ENCODE results near the gene BAZ2B. TPM values are rescaled to one million over a fixed set of nuclear protein-coding genes. Genes with fewer than 3 reads are reported as not detected.

Gene BAZ2B
- total RNA-seq, 1 experiment from 2014 or later, result 19.9 TPM

DNA sequence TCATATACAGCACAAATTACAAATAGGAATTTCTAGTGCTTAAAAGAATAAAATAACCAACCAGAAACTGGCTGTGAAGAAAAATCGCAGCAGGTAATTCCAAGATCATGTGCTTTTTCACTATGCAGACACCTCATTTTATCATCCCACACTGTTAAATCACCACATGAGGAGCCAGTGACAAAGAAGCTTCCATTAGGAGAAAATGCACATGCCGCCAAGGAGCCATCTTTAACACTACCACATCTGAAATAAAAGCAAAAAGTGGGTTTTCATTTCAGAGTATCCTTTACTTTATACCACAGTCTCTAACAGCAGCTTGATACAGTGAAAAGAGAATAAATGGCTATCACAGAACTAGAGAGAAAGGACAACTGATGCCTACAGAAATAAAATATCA lies 336.6 kb downstream of the BAZ2B start:
- no peak for ATAC-seq
- H3K27me3 ChIP-seq (ENCODE audit: insufficient read depth, low read length), result no peaks in the 10 kb centered on the region
- H4K20me1 ChIP-seq (ENCODE audit: insufficient read depth), result no peaks in the 10 kb centered on the region
- H3K9ac ChIP-seq (ENCODE audit: low read length), result no peak overlapping the region
- H3K9me3 ChIP-seq (ENCODE audit: control insufficient read depth in 1 of 2, insufficient read depth in 1 of 2, low read depth in 1 of 2, low read length in 2 of 2), result no peaks in the 10 kb centered on the region
- no peak overlapping the region for H3K4me2 ChIP-seq (ENCODE audit: low read length)
- no peak for DNase-seq (ENCODE audit: low read depth, low spot score)
- intact Hi-C loops (cut with micrococcal nuclease), result no loop called here
- H3K36me3 ChIP-seq (ENCODE audit: control insufficient read depth in 1 of 2, insufficient read depth in 2 of 2, low read length in 2 of 2), result no peaks in the 10 kb centered on the region
- CTCF ChIA-PET, result no interaction called here
- no peak overlapping the region for H3K4me3 ChIP-seq (replicated peaks in 1 of 2; ENCODE audit: low read depth in 1 of 2, low read length in 2 of 2)
- H3K4me1 ChIP-seq (ENCODE audit: control insufficient read depth in 1 of 2, insufficient read depth in 2 of 2, low read length in 2 of 2), result no peaks in the 10 kb centered on the region
- POLR2A ChIA-PET, result no interaction called here
- H2AFZ ChIP-seq (ENCODE audit: low read depth, low read length, poor library complexity, severe bottlenecking), result no peak overlapping the region
- peaks cover 12% of the 10 kb centered on the region for H3K79me2 ChIP-seq (ENCODE audit: insufficient read depth, low read length)
- H3K27ac ChIP-seq (ENCODE audit: low read depth, low read length), result no peak overlapping the region
- TF ChIP-seq CBX3 (IDR thresholded peaks at IDR 0.05; ENCODE audit: low read depth) (no peak), SIN3A (IDR thresholded peaks at IDR 0.05; ENCODE audit: low read depth) (no peak), POLR2AphosphoS5 (IDR thresholded peaks at IDR 0.05; ENCODE audit: low read depth, low read length) (no peak), FOSL1 (IDR thresholded peaks at IDR 0.05; ENCODE audit: low read depth) (no peak), SP1 (IDR thresholded peaks at IDR 0.05; ENCODE audit: low read depth) (no peak)
- TF ChIP-seq, protein P1, sequence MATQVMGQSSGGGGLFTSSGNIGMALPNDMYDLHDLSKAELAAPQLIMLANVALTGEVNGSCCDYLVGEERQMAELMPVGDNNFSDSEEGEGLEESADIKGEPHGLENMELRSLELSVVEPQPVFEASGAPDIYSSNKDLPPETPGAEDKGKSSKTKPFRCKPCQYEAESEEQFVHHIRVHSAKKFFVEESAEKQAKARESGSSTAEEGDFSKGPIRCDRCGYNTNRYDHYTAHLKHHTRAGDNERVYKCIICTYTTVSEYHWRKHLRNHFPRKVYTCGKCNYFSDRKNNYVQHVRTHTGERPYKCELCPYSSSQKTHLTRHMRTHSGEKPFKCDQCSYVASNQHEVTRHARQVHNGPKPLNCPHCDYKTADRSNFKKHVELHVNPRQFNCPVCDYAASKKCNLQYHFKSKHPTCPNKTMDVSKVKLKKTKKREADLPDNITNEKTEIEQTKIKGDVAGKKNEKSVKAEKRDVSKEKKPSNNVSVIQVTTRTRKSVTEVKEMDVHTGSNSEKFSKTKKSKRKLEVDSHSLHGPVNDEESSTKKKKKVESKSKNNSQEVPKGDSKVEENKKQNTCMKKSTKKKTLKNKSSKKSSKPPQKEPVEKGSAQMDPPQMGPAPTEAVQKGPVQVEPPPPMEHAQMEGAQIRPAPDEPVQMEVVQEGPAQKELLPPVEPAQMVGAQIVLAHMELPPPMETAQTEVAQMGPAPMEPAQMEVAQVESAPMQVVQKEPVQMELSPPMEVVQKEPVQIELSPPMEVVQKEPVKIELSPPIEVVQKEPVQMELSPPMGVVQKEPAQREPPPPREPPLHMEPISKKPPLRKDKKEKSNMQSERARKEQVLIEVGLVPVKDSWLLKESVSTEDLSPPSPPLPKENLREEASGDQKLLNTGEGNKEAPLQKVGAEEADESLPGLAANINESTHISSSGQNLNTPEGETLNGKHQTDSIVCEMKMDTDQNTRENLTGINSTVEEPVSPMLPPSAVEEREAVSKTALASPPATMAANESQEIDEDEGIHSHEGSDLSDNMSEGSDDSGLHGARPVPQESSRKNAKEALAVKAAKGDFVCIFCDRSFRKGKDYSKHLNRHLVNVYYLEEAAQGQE (IDR thresholded peaks at IDR 0.05; ENCODE audit: low read depth), result no peak
- TF ChIP-seq, protein P2, sequence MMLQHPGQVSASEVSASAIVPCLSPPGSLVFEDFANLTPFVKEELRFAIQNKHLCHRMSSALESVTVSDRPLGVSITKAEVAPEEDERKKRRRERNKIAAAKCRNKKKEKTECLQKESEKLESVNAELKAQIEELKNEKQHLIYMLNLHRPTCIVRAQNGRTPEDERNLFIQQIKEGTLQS (IDR thresholded peaks at IDR 0.05), result no peak
- RAD21 ChIA-PET (ENCODE audit: low non-redundant PET in 1 of 2, low total read pairs in 2 of 2, uncharacterized antibody in 2 of 2, unreplicated experiment in 2 of 2), result no interaction called here
- no TSS peak for BruUV-seq (replicated peaks)
- H3K9me2 ChIP-seq (ENCODE audit: insufficient read depth), result no peaks in the 10 kb centered on the region

DNA sequence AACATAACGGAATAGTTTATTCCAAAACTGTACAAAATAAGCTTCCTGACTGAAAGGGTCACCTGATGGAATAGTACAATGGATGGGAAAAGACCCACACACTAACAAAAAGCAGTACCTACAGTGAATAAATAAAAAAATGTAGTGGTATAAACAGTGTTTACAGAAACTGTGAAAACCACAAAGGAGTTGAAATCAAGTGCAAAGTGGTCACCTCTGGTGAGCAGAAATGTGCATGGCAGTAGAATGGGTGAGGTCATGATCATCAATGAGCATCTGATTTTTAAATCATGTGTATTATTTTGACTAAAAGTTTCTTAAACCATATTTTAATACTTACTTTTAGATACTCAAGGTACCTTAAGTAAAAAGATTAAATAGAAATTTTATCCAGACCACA lies 341.2 kb downstream of the BAZ2B start:
- Histone ChIP-seq H3K4me1 (ENCODE audit: control insufficient read depth in 1 of 2, insufficient read depth in 2 of 2, low read length in 2 of 2) (peaks cover 0 to 6% of the 10 kb centered on the region in 2 experiments; a peak in 1 of 4 replicates), H3K36me3 (ENCODE audit: control insufficient read depth in 1 of 2, insufficient read depth in 2 of 2, low read length in 2 of 2) (no peaks in the 10 kb centered on the region), H4K20me1 (ENCODE audit: insufficient read depth) (no peaks in the 10 kb centered on the region), H3K4me3 (replicated peaks in 1 of 2; ENCODE audit: low read depth in 1 of 2, low read length in 2 of 2) (no peak overlapping the region), H3K27ac (ENCODE audit: low read depth, low read length) (no peak overlapping the region), H3K4me2 (ENCODE audit: low read length) (no peak overlapping the region), H3K79me2 (ENCODE audit: insufficient read depth, low read length) (no peaks in the 10 kb centered on the region; the same call in 1 of the 2 replicates), H3K27me3 (ENCODE audit: insufficient read depth, low read length) (no peaks in the 10 kb centered on the region), H3K9ac (ENCODE audit: low read length) (no peak overlapping the region), H2AFZ (ENCODE audit: low read depth, low read length, poor library complexity, severe bottlenecking) (no peak overlapping the region), H3K9me2 (ENCODE audit: insufficient read depth) (no peaks in the 10 kb centered on the region), H3K9me3 (ENCODE audit: control insufficient read depth in 1 of 2, insufficient read depth in 1 of 2, low read depth in 1 of 2, low read length in 2 of 2) (no peaks in the 10 kb centered on the region)
- ChIA-PET POLR2A (no interaction called here), RAD21 (ENCODE audit: low non-redundant PET in 1 of 2, low total read pairs in 2 of 2, uncharacterized antibody in 2 of 2, unreplicated experiment in 2 of 2) (no interaction called here), CTCF (no interaction called here)
- DNase-seq (ENCODE audit: low read depth, low spot score) (no peak), ATAC-seq (no peak)
- TF ChIP-seq, protein P2 (IDR thresholded peaks at IDR 0.05), result no peak
- no peak for TF ChIP-seq SP1 (IDR thresholded peaks at IDR 0.05; ENCODE audit: low read depth)
- TF ChIP-seq SRF (IDR thresholded peaks at IDR 0.05; ENCODE audit: low read depth), result no peak
- no peak for TF ChIP-seq CEBPB (IDR thresholded peaks at IDR 0.05; ENCODE audit: low read depth)
- no peak for TF ChIP-seq EZH2 (IDR thresholded peaks at IDR 0.05)
- no TSS peak for BruUV-seq (replicated peaks)
- intact Hi-C loops (cut with micrococcal nuclease), result no loop called here
